Prostate gland (tissue), 2 donors: ENCODE data around the gene KLF7. TPM values are rescaled to one million over a fixed set of nuclear protein-coding genes. Genes with fewer than 3 reads are reported as not detected.
A peak's percentile ranks its signal among the peaks of the same experiment; 100 is the strongest.

Experiments
- DNase-seq: peaks from one replicate; pipeline ENCODE4 v3.0.0-alpha.2; 2019; ENCODE audit warnings: low spot score
- H3K27ac ChIP-seq, 2 donors: fragments of 200-600 bp; sonication (generic); 2 replicates each; pipeline ENCODE4 v1.5.1; 2017 to 2019
- H3K27me3 ChIP-seq: fragments of 200-600 bp; sonication (generic); replicated peaks from 2 replicates; pipeline ENCODE4 v1.5.1; 2019; ENCODE audit not compliant: insufficient read depth
- H3K36me3 ChIP-seq, 2 donors: fragments of 200-600 bp; sonication (generic); 1 replicate in 1 of 2; 2 replicates in 1 of 2; pipeline versions ENCODE4 v1.5.1 to v1.8.1; 2017 to 2019
- H3K4me1 ChIP-seq: fragments of 200-600 bp; sonication (generic); replicated peaks from 2 replicates; pipeline ENCODE4 v1.5.1; 2019
- H3K4me3 ChIP-seq, 2 donors: fragments of 200-600 bp; sonication (generic); 2 replicates each; pipeline ENCODE4 v1.5.1; 2017 to 2019
- H3K9me3 ChIP-seq: fragments of 200-600 bp; sonication (generic); 2 replicates; pipeline ENCODE4 v1.5.1; 2017
- POLR2A ChIP-seq: fragments of 450-650 bp; IDR thresholded peaks from one replicate; pipeline ENCODE4 v1.6.1; 2016; ENCODE audit warnings: antibody characterized with exemption, mild to moderate bottlenecking
- POLR2AphosphoS5 ChIP-seq: sonication (generic); formaldehyde crosslinking; IDR thresholded peaks from one replicate; pipeline ENCODE4 v1.6.1; 2017; ENCODE audit warnings: antibody characterized with exemption
- WGBS: methylation state at CpG from one replicate; pipeline ENCODE4 v1.1.5; 2018; 5-methylcytosine and 5-hydroxymethylcytosine counted together
- intact Hi-C: fragments of 100-400 bp; cut with DNase I; formaldehyde crosslinking; loops from one replicate; pipeline ENCODE4 v1.14.2; 2022
- total RNA-seq, 2 donors: library from RNA; depleted of rRNA; stranded (reverse); fragments of >200 nt; gene quantifications; one replicate each; pipeline ENCODE4 v1.1.0, GENCODE V29; 2016
- TF ChIP-seq, protein P1 (sequence below), 4 experiments: fragments of 200-600 bp in 2 of 4; fragments of 450-650 bp in 2 of 4; sonication (generic) in 2 of 4; IDR thresholded peaks; 1 replicate in 3 of 4; 2 replicates in 1 of 4; pipeline ENCODE4 v1.5.1; 2016 to 2019; ENCODE audit warnings: antibody characterized with exemption in 4 of 4, mild to moderate bottlenecking in 2 of 4, moderate library complexity in 2 of 4

Gene KLF7
- total RNA-seq, 2 donors from 2014 or later = 10.2 to 23.9 TPM

DNA sequence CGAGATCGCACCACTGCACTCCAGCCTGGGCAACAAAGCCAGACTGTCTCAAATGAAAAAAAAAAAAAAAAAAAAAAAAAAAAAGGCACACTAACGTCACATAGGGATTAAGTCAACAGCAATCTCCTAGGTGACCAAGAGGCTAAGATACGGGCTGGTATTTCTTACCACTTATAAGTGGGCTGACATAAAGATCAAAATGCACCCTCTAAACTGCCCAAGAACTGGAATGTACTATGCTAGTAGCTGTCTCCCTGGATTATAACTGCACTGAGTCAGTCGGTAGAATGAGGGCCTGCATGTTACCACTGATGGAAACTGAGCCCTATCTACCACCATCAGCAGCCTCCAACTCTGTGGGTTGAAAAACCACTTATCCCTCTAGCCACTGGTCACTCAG is 80.6 kb downstream of the KLF7 start:
- H3K27me3 ChIP-seq = no peaks in the 10 kb centered on the region
- H3K4me1 ChIP-seq = no peaks in the 10 kb centered on the region
- no peak for DNase-seq
- H3K27ac ChIP-seq = no peak overlapping the region
- no peak for TF ChIP-seq POLR2A
- TF ChIP-seq, protein P1, sequence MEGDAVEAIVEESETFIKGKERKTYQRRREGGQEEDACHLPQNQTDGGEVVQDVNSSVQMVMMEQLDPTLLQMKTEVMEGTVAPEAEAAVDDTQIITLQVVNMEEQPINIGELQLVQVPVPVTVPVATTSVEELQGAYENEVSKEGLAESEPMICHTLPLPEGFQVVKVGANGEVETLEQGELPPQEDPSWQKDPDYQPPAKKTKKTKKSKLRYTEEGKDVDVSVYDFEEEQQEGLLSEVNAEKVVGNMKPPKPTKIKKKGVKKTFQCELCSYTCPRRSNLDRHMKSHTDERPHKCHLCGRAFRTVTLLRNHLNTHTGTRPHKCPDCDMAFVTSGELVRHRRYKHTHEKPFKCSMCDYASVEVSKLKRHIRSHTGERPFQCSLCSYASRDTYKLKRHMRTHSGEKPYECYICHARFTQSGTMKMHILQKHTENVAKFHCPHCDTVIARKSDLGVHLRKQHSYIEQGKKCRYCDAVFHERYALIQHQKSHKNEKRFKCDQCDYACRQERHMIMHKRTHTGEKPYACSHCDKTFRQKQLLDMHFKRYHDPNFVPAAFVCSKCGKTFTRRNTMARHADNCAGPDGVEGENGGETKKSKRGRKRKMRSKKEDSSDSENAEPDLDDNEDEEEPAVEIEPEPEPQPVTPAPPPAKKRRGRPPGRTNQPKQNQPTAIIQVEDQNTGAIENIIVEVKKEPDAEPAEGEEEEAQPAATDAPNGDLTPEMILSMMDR (IDR thresholded peaks at IDR 0.05) = no peak
- no peak for TF ChIP-seq POLR2AphosphoS5
- H3K9me3 ChIP-seq = no peaks in the 10 kb centered on the region
- WGBS = 88% methylated on average over 5 of the region's 5 CpGs
- intact Hi-C loops = no loop called here
- H3K36me3 ChIP-seq = no peaks in the 10 kb centered on the region
- H3K4me3 ChIP-seq = no peak overlapping the region

DNA sequence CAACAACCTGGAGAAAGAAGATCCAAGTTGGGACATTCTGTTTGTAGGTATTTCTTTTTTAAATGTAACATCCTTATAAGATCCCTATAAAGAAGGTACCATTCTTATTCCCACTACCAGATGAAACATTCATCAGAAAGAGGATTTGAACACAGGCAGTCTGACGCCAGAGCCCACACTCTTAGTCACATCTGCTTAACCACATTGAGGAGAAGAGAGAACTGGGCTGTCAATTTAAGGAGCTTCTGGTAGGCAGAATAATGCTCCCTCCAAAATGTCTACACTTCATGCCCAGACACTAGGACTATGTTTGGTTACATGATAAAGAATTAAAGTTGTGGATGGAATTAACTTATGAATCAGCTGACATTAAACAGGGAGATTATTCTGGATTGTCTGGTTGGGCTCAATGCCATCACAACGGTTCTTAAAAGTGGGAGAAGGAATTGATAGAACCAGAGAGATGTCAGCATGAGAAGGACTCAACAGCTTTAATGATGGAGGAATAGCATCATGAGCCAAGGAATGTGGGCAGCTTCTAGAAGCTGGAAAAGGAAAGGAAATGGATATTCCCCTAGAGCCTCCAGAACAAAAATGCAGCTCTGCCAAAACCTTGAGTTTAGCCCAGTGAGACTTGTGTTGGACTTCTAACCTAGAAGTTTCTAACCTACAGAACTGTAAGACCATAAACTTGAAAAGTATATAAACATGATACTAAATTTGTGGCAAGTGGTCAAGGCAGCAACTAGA is 82.2 kb downstream of the KLF7 start:
- intact Hi-C loops = no loop called here
- no peaks in the 10 kb centered on the region for H3K4me1 ChIP-seq
- 85% methylated on average over 2 of the region's 2 CpGs for WGBS

DNA sequence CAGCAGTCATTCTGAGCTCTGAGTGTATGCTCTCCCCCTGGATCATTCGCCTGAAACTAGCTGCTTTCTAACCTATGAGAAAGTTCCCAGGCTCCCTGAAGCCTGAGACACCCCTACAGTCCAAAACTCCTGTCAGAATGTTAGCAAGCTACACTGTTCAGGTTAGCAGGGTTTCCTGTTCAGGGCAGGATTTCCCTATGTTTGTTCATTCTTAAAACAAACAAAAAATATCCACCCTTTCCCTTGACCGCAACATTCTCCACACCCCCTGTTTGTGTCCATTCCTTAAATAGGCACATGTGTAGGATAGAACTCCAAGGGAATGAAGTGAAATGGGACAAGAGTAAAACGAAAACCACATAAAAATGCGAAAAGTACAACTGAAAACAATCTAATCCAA is 83.1 kb downstream of the KLF7 start:
- H3K4me3 ChIP-seq = no peak overlapping the region
- H3K9me3 ChIP-seq = no peaks in the 10 kb centered on the region
- DNase-seq = no peak
- 75% methylated on average over 4 of the region's 4 CpGs for WGBS
- TF ChIP-seq, protein P1 (IDR thresholded peaks at IDR 0.05) = no peak
- TF ChIP-seq POLR2A (no peak), POLR2AphosphoS5 (no peak)
- no peaks in the 10 kb centered on the region for H3K27me3 ChIP-seq
- H3K27ac ChIP-seq = peak overlapping the region in 1 of 2 donors; percentile 58
- H3K36me3 ChIP-seq = no peaks in the 10 kb centered on the region
- H3K4me1 ChIP-seq = no peaks in the 10 kb centered on the region
- intact Hi-C loops = no loop called here

More for the DNA sequence above, 82.2 kb downstream of the KLF7 start:
- no peak overlapping the region for H3K4me3 ChIP-seq
- peak overlapping the region in 1 of 2 donors; percentile 26 for H3K27ac ChIP-seq
- TF ChIP-seq POLR2A (no peak), POLR2AphosphoS5 (no peak)
- TF ChIP-seq, protein P1 (IDR thresholded peaks at IDR 0.05) = no peak
- DNase-seq = no peak
- H3K36me3 ChIP-seq = no peaks in the 10 kb centered on the region
- H3K27me3 ChIP-seq = no peaks in the 10 kb centered on the region
- no peaks in the 10 kb centered on the region for H3K9me3 ChIP-seq

DNA sequence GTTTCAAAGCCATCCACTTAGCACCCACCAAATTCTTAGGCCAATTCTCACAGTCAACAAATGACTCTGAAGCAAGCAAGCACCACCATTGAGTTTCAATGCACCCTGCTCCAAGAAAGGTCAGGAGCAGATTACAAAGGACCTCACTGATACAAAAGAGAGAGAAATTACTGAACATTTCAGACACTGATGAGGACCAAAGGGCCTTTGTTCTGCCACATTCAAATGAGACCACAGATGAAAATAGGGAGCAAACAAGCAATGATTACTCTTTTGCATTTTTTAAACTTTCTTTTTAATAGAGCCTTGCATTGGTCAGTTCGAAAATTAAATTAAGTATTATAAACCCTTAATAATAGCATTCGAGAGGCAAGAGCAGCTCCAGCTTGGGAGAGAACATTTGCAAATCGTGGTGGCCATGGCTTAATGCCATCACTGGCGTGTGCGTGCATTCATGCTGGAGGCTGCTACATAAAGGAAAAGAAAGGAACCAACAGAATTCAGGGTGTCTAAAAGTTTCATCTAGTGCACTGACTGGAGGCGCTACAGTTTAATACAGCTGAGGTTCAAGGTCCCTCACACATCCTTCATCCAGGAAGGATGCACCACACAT is 87.5 kb downstream of the KLF7 start:
- no peak overlapping the region for H3K4me3 ChIP-seq
- H3K27ac ChIP-seq = no peak overlapping the region
- no peaks in the 10 kb centered on the region for H3K4me1 ChIP-seq
- 95% methylated on average over 6 of the region's 6 CpGs for WGBS
- intact Hi-C loops = no loop called here
- no peaks in the 10 kb centered on the region for H3K27me3 ChIP-seq
- no peaks in the 10 kb centered on the region for H3K9me3 ChIP-seq
- no peak for TF ChIP-seq POLR2A
- TF ChIP-seq, protein P1 (IDR thresholded peaks at IDR 0.05) = no peak
- no peak for TF ChIP-seq POLR2AphosphoS5
- DNase-seq = no peak
- no peaks in the 10 kb centered on the region for H3K36me3 ChIP-seq

DNA sequence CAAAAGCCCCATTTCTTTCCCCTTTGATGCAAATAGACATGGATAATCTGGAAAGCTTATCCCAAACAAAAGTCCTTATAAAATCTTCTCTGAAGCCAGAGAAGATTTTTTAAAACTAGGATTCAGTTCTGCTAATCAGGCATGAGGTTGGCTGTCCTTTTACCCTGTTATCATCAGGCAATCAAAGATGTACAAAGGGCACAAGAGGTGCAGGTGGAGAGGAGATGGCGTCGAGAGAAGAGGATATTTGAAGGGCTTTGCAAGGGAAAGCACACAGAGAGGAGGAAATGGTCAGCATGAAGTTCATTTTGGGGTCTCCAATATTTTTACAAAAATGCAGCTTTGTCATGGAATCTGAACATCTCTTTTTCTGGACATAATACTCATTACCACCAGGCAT is 88.5 kb downstream of the KLF7 start:
- TF ChIP-seq POLR2A = no peak
- TF ChIP-seq, protein P1 (IDR thresholded peaks at IDR 0.05) = no peak
- TF ChIP-seq POLR2AphosphoS5 = no peak
- 90% methylated on average over 2 of the region's 2 CpGs for WGBS
- Histone ChIP-seq H3K4me1 (no peaks in the 10 kb centered on the region), H3K27me3 (no peaks in the 10 kb centered on the region), H3K36me3 (no peaks in the 10 kb centered on the region), H3K27ac (no peak overlapping the region), H3K4me3 (no peak overlapping the region), H3K9me3 (no peaks in the 10 kb centered on the region)
- no peak for DNase-seq
- intact Hi-C loops = no loop called here
